GM12878 (cell line): ENCODE data around the gene STK33. TPM values are rescaled to one million over a fixed set of nuclear protein-coding genes. Genes with fewer than 3 reads are reported as not detected.
A peak's percentile ranks its signal among the peaks of the same experiment; 100 is the strongest.

Experiments used
- ATAC-seq: fragments of 200-7000 bp; cut with Tn5 transposase; 3 replicates; pipeline ENCODE4 v1.9.1; 2020; ENCODE audit warnings: mild to moderate bottlenecking, moderate library complexity
- BruUV-seq: library from RNA; stranded (reverse); fragments of 400-500 nt; replicated peaks from 2 replicates; lab custom pipeline; 2021; lab: Mats Ljungman, UMichigan
- CTCF ChIA-PET: fragments of 300-600 bp; sonication (Branson Sonifier 250); formaldehyde crosslinking; extraction: SDS; loops from one replicate; lab custom pipeline; 2021; ENCODE audit warnings: inconsistent platforms; lab: Yijun Ruan, JAX
- POLR2A ChIA-PET: fragments of 350-600 bp; formaldehyde crosslinking; extraction: SDS; loops from one replicate; lab custom pipeline; 2021; ENCODE audit warnings: inconsistent platforms; lab: Charles Lee
- RAD21 ChIA-PET: fragments of 300-600 bp; sonication (Branson Sonifier 250); formaldehyde crosslinking; loops from one replicate; lab custom pipeline; 2023; ENCODE audit warnings: antibody characterized with exemption; ENCODE audit not compliant: unreplicated experiment; lab: Charles Lee
- SMC1A ChIA-PET: fragments of 300-600 bp; sonication (Branson Sonifier 250); formaldehyde crosslinking; loops from one replicate; lab custom pipeline; 2023; ENCODE audit not compliant: unreplicated experiment, uncharacterized antibody; lab: Charles Lee
- DNase-seq: peaks from one replicate; pipeline ENCODE4 v3.0.0-alpha.2; 2011; ENCODE audit warnings: low read depth, low spot score
- FAIRE-seq: peaks from 3 replicates; lab custom pipeline; 2011; peaks lifted over from hg19 to GRCh38; lab: Jason Lieb, UNC
- H2AFZ ChIP-seq: 2 replicates; pipeline ENCODE4 v1.6.0; 2011; ENCODE audit warnings: low read depth, low read length, control low read depth; ENCODE audit not compliant: control insufficient read depth
- H3K27ac ChIP-seq: 2 replicates; pipeline ENCODE4 v1.5.1; 2011; ENCODE audit warnings: control low read depth; ENCODE audit not compliant: control insufficient read depth, insufficient read depth
- H3K27me3 ChIP-seq, 2 experiments: replicated peaks in 1 of 2; 2 replicates each; pipeline versions ENCODE4 v1.6.0 to v1.6.1; 2011; ENCODE audit warnings: low read length in 1 of 2; ENCODE audit not compliant: control insufficient read depth in 2 of 2, insufficient read depth in 2 of 2
- H3K36me3 ChIP-seq, 2 experiments: 2 replicates each; pipeline ENCODE4 v1.5.1; 2011; ENCODE audit warnings: low read length in 1 of 2; ENCODE audit not compliant: control insufficient read depth in 2 of 2, insufficient read depth in 2 of 2
- H3K4me1 ChIP-seq: 2 replicates; pipeline ENCODE4 v1.6.1; 2011; ENCODE audit warnings: mild to moderate bottlenecking, low read length, moderate library complexity, mixed read lengths; ENCODE audit not compliant: control insufficient read depth, insufficient read depth
- H3K4me2 ChIP-seq: 2 replicates; pipeline ENCODE4 v1.6.0; 2011; ENCODE audit warnings: control low read depth; ENCODE audit not compliant: control insufficient read depth, insufficient read depth
- H3K4me3 ChIP-seq: fragments of 200-600 bp; sonication (generic); 2 replicates; pipeline ENCODE4 v1.5.1; 2016
- H3K79me2 ChIP-seq: 2 replicates; pipeline ENCODE4 v1.6.0; 2011; ENCODE audit warnings: low read length; ENCODE audit not compliant: control insufficient read depth, insufficient read depth
- H3K9ac ChIP-seq: 2 replicates; pipeline ENCODE4 v1.8.0; 2011; ENCODE audit warnings: low read length, control low read depth, mixed read lengths; ENCODE audit not compliant: control insufficient read depth, insufficient read depth
- H3K9me3 ChIP-seq: replicated peaks from 3 replicates; pipeline ENCODE4 v1.5.1; 2011; ENCODE audit warnings: mild to moderate bottlenecking, low read length; ENCODE audit not compliant: control insufficient read depth, insufficient read depth
- H4K20me1 ChIP-seq: 2 replicates; pipeline ENCODE4 v1.6.0; 2011; ENCODE audit not compliant: control insufficient read depth, insufficient read depth
- ASH2L ChIP-seq: fragments of 300-600, 200-600 bp; sonication (generic); IDR thresholded peaks from 2 replicates; pipeline ENCODE4 v1.6.1; 2017; ENCODE audit warnings: low read depth, mild to moderate bottlenecking, borderline replicate concordance
- EGR1 ChIP-seq, 2 experiments: IDR thresholded peaks; 1 replicate in 1 of 2; 2 replicates in 1 of 2; pipeline ENCODE4 v1.6.1; 2011 to 2012; ENCODE audit warnings: low read depth in 2 of 2, low read length in 2 of 2, borderline replicate concordance in 1 of 2, mild to moderate bottlenecking in 1 of 2, moderate library complexity in 1 of 2
- NFXL1 ChIP-seq: fragments of 450-650 bp; IDR thresholded peaks from 2 replicates; pipeline ENCODE4 v1.6.1; 2017; ENCODE audit warnings: antibody characterized with exemption, mild to moderate bottlenecking, borderline replicate concordance
- WGBS: methylation state at CpG from one replicate; pipeline ENCODE4 v1.1.6; 2016; ENCODE audit warnings: low lambda C conversion rate; ENCODE audit not compliant: insufficient replicate concordance, insufficient coverage; ENCODE audit errors: missing lambda C conversion rate; 5-methylcytosine and 5-hydroxymethylcytosine counted together
- in situ Hi-C: fragments of 300-500 bp; cut with MboI; formaldehyde crosslinking; loops from 9 replicates; pipeline ENCODE4 v1.14.3; 2018; ENCODE audit warnings: mixed read lengths
- intact Hi-C: fragments of 100-400 bp; cut with micrococcal nuclease; formaldehyde crosslinking; loops from one replicate; pipeline ENCODE4 v1.14.2; 2022; ENCODE audit not compliant: unreplicated experiment
- polyA plus RNA-seq, 11 experiments: library from polyadenylated mRNA; depleted of rRNA in 4 of 11; unstranded in 6 of 11; stranded (reverse) in 5 of 11; fragments of >200 nt; fragmentation: Nextera tagmentation in 4 of 11; fragmentation: Illumina TruSeq in 1 of 11; extraction: Ambion mirVana in 4 of 11; extraction: Trizol in 1 of 11; gene quantifications; 1 replicate in 1 of 11; 2 replicates in 10 of 11; pipeline versions ENCODE4 v1.2.1 to v1.2.3, GENCODE V29; 2011 to 2016; ENCODE audit warnings: inconsistent platforms in 2 of 11, missing spikeins in 2 of 11, low read depth in 1 of 11
- total RNA-seq, 4 experiments: library from RNA; depleted of rRNA in 3 of 4; stranded (reverse); fragments of >200 nt in 3 of 4; fragmentation: Illumina TruSeq in 1 of 4; extraction: Trizol in 1 of 4; gene quantifications; 2 replicates each; pipeline versions ENCODE4 v1.2.1 to v1.2.3, GENCODE V29; 2013 to 2021
- TF ChIP-seq, protein P1 (sequence below): fragments of 450-650 bp; IDR thresholded peaks from 2 replicates; pipeline ENCODE4 v1.6.1; 2014; ENCODE audit warnings: mild to moderate bottlenecking
- TF ChIP-seq, protein P2 (sequence below): fragments of 450-650 bp; formaldehyde crosslinking; IDR thresholded peaks from 2 replicates; pipeline ENCODE4 v1.4.0; 2020; ENCODE audit warnings: mild to moderate bottlenecking, moderate library complexity
- TF ChIP-seq, protein P3 (sequence below): fragments of 450-650 bp; IDR thresholded peaks from 2 replicates; pipeline ENCODE4 v1.6.1; 2017; ENCODE audit warnings: mild to moderate bottlenecking, moderate library complexity

The STK33 gene
- total and polyA plus RNA-seq, 10 of the 15 experiments (the other 5 are each of a cell fraction or from before 2014, with no cell fraction given): 5.2 to 27.3 (median 18.3) TPM

DNA sequence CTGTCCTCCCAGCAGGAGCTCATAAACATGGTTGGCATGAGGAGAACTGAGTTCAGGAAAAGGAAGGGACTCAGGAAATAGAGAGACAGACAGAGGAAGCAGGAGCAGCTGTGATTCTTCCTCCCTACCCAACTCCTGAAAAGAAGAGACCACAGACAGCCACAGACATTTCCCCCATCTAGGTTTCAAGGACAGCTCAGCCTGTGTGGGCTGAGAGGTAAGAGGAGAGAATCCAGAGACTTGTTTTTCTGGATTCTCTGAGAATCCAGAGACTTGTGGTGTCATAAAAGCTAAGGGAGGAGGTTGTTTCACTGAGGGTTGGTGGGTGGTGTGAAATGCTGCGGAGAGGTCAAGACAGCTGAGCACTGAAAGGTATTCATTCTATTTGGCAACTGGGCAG lies 19.0 kb upstream of the STK33 start:
- in situ Hi-C loops: no loop called here
- intact Hi-C loops: no loop called here
- TF ChIP-seq ASH2L (no peak), NFXL1 (no peak), EGR1 (IDR thresholded peaks at IDR 0.05; ENCODE audit: borderline replicate concordance in 1 of 2, low read depth in 2 of 2, low read length in 2 of 2) (no peak)
- no peak for DNase-seq
- Histone ChIP-seq H4K20me1 (no peaks in the 10 kb centered on the region), H3K4me2 (no peak overlapping the region), H3K4me1 (no peaks in the 10 kb centered on the region), H3K9me3 (no peaks in the 10 kb centered on the region), H3K9ac (no peak overlapping the region; the same call in 1 of the 2 replicates), H3K36me3 (peaks cover 4 to 11% of the 10 kb centered on the region in 2 experiments; a peak in 3 of 4 replicates), H2AFZ (no peak overlapping the region), H3K27me3 (no peaks in the 10 kb centered on the region), H3K27ac (no peak overlapping the region), H3K79me2 (no peaks in the 10 kb centered on the region), H3K4me3 (no peak overlapping the region)
- CTCF ChIA-PET: interaction anchor here (1.0 to 1.2 kb wide), 2 partner anchors 13 to 346 kb away, joined by 4 read pairs; no protein-coding TSS in a partner anchor
- SMC1A ChIA-PET: interaction anchor here (1.1 to 1.6 kb wide), 3 partner anchors 12 to 32 kb away, joined by 3 to 4 read pairs (median 3); no protein-coding TSS in a partner anchor
- no peak for FAIRE-seq
- WGBS: 100% methylated on average over 1 of the region's 1 CpG
- RAD21 ChIA-PET: no interaction called here
- POLR2A ChIA-PET: interaction anchor here (0.6 kb wide), 1 partner anchor 16 kb away, joined by 4 read pairs; no protein-coding TSS in a partner anchor
- no TSS peak for BruUV-seq
- no peak for ATAC-seq

DNA sequence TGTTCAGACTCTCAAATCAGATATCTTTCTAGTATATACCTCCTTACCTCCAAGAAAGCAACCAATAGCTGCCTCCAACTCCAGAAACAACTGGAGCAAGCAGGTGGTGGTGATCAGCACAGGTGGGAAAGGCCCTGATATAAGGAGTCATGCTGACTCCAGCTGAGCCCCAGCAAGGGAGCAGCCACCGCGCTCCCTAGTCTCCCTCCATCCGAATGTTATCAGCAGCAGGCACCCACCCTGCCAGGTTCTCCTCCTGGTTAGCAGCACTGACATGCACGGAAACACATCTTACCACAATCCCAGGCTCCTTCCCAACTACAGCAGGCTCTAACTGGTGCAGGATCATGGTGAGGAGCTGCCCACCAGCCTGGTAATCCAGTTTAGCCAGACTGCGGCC lies 18.5 kb upstream of the STK33 start:
- intact Hi-C loops: no loop called here
- in situ Hi-C loops: no loop called here
- SMC1A ChIA-PET: interaction anchor here (0.8 to 1.6 kb wide), 5 partner anchors 13 to 347 kb away, joined by 3 to 4 read pairs (median 3); no protein-coding TSS in a partner anchor
- Histone ChIP-seq H2AFZ (no peak overlapping the region), H3K9me3 (no peaks in the 10 kb centered on the region), H3K27ac (no peak overlapping the region), H3K4me1 (no peaks in the 10 kb centered on the region), H3K4me3 (no peak overlapping the region), H3K79me2 (no peaks in the 10 kb centered on the region), H3K9ac (peak overlapping the region; percentile 13; the same call in 1 of the 2 replicates), H4K20me1 (no peaks in the 10 kb centered on the region), H3K36me3 (peaks cover 4 to 11% of the 10 kb centered on the region in 2 experiments; a peak in 3 of 4 replicates), H3K27me3 (no peaks in the 10 kb centered on the region), H3K4me2 (no peak overlapping the region)
- BruUV-seq: no TSS peak
- 91% methylated on average over 5 of the region's 5 CpGs for WGBS
- RAD21 ChIA-PET: interaction anchor here (0.8 kb wide), 1 partner anchor 18 kb away, joined by 3 read pairs; the partner anchor contains the start of gene STK33
- POLR2A ChIA-PET: interaction anchor here (0.8 to 0.9 kb wide), 2 partner anchors 21 to 165 kb away, joined by 3 read pairs; no protein-coding TSS in a partner anchor
- peak; percentile 25 for ATAC-seq
- no peak for FAIRE-seq
- no peak for DNase-seq
- CTCF ChIA-PET: interaction anchor here (0.5 to 1.3 kb wide), 4 partner anchors 12 to 894 kb away, joined by 3 to 4 read pairs (median 4); partner anchors contain the start of gene STK33
- TF ChIP-seq, protein P1, sequence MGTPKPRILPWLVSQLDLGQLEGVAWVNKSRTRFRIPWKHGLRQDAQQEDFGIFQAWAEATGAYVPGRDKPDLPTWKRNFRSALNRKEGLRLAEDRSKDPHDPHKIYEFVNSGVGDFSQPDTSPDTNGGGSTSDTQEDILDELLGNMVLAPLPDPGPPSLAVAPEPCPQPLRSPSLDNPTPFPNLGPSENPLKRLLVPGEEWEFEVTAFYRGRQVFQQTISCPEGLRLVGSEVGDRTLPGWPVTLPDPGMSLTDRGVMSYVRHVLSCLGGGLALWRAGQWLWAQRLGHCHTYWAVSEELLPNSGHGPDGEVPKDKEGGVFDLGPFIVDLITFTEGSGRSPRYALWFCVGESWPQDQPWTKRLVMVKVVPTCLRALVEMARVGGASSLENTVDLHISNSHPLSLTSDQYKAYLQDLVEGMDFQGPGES: no peak
- TF ChIP-seq, protein P2, sequence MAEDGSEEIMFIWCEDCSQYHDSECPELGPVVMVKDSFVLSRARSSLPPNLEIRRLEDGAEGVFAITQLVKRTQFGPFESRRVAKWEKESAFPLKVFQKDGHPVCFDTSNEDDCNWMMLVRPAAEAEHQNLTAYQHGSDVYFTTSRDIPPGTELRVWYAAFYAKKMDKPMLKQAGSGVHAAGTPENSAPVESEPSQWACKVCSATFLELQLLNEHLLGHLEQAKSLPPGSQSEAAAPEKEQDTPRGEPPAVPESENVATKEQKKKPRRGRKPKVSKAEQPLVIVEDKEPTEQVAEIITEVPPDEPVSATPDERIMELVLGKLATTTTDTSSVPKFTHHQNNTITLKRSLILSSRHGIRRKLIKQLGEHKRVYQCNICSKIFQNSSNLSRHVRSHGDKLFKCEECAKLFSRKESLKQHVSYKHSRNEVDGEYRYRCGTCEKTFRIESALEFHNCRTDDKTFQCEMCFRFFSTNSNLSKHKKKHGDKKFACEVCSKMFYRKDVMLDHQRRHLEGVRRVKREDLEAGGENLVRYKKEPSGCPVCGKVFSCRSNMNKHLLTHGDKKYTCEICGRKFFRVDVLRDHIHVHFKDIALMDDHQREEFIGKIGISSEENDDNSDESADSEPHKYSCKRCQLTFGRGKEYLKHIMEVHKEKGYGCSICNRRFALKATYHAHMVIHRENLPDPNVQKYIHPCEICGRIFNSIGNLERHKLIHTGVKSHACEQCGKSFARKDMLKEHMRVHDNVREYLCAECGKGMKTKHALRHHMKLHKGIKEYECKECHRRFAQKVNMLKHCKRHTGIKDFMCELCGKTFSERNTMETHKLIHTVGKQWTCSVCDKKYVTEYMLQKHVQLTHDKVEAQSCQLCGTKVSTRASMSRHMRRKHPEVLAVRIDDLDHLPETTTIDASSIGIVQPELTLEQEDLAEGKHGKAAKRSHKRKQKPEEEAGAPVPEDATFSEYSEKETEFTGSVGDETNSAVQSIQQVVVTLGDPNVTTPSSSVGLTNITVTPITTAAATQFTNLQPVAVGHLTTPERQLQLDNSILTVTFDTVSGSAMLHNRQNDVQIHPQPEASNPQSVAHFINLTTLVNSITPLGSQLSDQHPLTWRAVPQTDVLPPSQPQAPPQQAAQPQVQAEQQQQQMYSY (CRISPR knock-in tag): no peak
- TF ChIP-seq, protein P3, sequence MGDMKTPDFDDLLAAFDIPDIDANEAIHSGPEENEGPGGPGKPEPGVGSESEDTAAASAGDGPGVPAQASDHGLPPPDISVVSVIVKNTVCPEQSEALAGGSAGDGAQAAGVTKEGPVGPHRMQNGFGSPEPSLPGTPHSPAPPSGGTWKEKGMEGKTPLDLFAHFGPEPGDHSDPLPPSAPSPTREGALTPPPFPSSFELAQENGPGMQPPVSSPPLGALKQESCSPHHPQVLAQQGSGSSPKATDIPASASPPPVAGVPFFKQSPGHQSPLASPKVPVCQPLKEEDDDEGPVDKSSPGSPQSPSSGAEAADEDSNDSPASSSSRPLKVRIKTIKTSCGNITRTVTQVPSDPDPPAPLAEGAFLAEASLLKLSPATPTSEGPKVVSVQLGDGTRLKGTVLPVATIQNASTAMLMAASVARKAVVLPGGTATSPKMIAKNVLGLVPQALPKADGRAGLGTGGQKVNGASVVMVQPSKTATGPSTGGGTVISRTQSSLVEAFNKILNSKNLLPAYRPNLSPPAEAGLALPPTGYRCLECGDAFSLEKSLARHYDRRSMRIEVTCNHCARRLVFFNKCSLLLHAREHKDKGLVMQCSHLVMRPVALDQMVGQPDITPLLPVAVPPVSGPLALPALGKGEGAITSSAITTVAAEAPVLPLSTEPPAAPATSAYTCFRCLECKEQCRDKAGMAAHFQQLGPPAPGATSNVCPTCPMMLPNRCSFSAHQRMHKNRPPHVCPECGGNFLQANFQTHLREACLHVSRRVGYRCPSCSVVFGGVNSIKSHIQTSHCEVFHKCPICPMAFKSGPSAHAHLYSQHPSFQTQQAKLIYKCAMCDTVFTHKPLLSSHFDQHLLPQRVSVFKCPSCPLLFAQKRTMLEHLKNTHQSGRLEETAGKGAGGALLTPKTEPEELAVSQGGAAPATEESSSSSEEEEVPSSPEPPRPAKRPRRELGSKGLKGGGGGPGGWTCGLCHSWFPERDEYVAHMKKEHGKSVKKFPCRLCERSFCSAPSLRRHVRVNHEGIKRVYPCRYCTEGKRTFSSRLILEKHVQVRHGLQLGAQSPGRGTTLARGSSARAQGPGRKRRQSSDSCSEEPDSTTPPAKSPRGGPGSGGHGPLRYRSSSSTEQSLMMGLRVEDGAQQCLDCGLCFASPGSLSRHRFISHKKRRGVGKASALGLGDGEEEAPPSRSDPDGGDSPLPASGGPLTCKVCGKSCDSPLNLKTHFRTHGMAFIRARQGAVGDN: no peak
